ENCODE data around the gene PRKCE.
"Not testable (repeated sequence)": the region's sequence is repeated elsewhere in the genome, so short reads cannot be mapped to it uniquely, and the experiment has no call there.

PRKCE gene

GRCh38 chr2:45690231-45690630 is 38.8 kb downstream of the PRKCE start:
- no peaks in the 10 kb centered on the region for H3K27me3 ChIP-seq (ENCODE audit: insufficient read depth, insufficient read length)
- no peaks in the 10 kb centered on the region for H3K4me1 ChIP-seq (ENCODE audit: insufficient read depth, insufficient read length)
- no peaks in the 10 kb centered on the region for H3K36me3 ChIP-seq (ENCODE audit: insufficient read depth, insufficient read length, low read length)
- no peak overlapping the region for H3K9ac ChIP-seq (ENCODE audit: insufficient read length, low read depth)
- H3K9me3 ChIP-seq (ENCODE audit: insufficient read depth, low read length) = no peaks in the 10 kb centered on the region
- TF ChIP-seq ZNF274 (IDR thresholded peaks at IDR 0.05; ENCODE audit: low read depth, low read length) (no peak), YY1 (IDR thresholded peaks at IDR 0.05; ENCODE audit: insufficient read depth, insufficient read length) (no peak), SUZ12 (IDR thresholded peaks at IDR 0.05; ENCODE audit: extremely low read depth, insufficient read depth, insufficient read length) (no peak)
- H3K4me3 ChIP-seq (ENCODE audit: insufficient read length, low read depth) = no peak overlapping the region
- no peak for DNase-seq (ENCODE audit: low read depth, low spot score)

DNA sequence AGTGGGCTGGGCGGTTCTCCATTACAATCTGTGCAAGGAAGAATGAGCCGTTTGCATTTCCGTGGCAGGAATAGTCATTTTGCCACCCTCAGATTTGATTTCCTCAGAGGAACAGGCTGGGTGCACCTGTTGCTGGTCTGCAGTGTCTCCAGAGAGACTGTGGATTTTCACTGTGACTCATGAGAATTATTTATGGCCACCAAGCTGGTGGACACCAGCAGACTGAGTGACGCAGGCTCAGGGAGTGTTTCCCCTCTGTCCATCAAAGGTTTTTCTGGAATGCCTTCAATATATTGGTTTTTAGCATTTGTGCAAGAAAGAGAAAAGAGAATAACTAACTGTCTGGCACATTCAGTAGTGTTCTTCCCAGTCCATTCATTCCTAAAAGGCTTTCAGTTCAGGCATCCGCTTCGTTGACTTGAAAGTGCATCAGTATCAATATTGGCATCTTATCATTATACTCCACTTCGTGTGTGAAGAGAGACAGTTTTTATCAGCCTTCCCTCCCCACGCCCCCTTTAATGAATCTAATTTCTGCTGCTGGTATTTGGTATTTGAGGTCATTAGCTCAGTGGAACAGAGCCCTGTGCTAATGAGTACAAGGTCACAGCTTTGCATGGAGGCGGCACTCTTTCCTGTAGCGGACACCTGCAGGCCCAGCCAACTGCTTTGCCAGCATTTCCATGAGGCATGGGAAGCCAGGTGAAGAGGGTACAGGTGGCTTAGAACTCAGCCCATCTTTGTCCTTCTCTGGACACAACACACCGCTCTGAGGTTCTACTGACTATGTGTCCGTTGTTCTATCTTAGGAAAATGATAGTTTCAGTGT is 39.9 kb downstream of the PRKCE start:
- no peaks in the 10 kb centered on the region for H3K9me3 ChIP-seq (ENCODE audit: insufficient read depth, low read length)
- H3K27me3 ChIP-seq (ENCODE audit: insufficient read depth, insufficient read length) = no peaks in the 10 kb centered on the region
- no peak for TF ChIP-seq ZNF274 (IDR thresholded peaks at IDR 0.05; ENCODE audit: low read depth, low read length)
- no peak for DNase-seq (ENCODE audit: low read depth, low spot score)
- no peak overlapping the region for H3K4me3 ChIP-seq (ENCODE audit: insufficient read length, low read depth)
- no peaks in the 10 kb centered on the region for H3K4me1 ChIP-seq (ENCODE audit: insufficient read depth, insufficient read length)
- H3K9ac ChIP-seq (ENCODE audit: insufficient read length, low read depth) = no peak overlapping the region
- no peaks in the 10 kb centered on the region for H3K36me3 ChIP-seq (ENCODE audit: insufficient read depth, insufficient read length, low read length)

DNA sequence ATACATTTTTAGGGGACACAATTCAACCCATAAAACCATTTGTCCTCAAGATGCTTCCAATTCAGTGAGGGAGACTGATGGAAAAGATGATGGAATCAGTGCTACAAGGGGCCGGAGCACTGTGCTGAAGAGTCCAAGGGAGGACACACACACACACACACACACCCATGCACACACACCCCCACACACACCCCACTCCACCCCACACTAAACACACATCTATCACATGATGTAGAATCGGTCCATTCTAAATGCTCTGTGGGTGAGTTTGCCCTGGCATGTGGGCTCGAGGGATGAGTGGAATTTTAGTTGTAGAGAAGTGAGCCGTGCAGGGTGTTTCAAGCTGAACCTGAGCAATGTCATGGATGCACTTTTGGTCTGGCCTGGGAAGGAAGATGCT is 41.1 kb downstream of the PRKCE start:
- DNase-seq (ENCODE audit: low read depth, low spot score) = no peak
- no peak for TF ChIP-seq YY1 (IDR thresholded peaks at IDR 0.05; ENCODE audit: insufficient read depth, insufficient read length)
- no peak for TF ChIP-seq SUZ12 (IDR thresholded peaks at IDR 0.05; ENCODE audit: extremely low read depth, insufficient read depth, insufficient read length)
- no peak for TF ChIP-seq ZNF274 (IDR thresholded peaks at IDR 0.05; ENCODE audit: low read depth, low read length)
- Histone ChIP-seq H3K9me3 (ENCODE audit: insufficient read depth, low read length) (no peaks in the 10 kb centered on the region), H3K9ac (ENCODE audit: insufficient read length, low read depth) (no peak overlapping the region), H3K4me1 (ENCODE audit: insufficient read depth, insufficient read length) (no peaks in the 10 kb centered on the region), H3K27me3 (ENCODE audit: insufficient read depth, insufficient read length) (no peaks in the 10 kb centered on the region), H3K4me3 (ENCODE audit: insufficient read length, low read depth) (no peak overlapping the region), H3K36me3 (ENCODE audit: insufficient read depth, insufficient read length, low read length) (no peaks in the 10 kb centered on the region)

- not testable (repeated sequence) for H3K9me3 ChIP-seq (ENCODE audit: insufficient read depth, low read length); DNase-seq (ENCODE audit: low read depth, low spot score); H3K4me3 ChIP-seq (ENCODE audit: insufficient read length, low read depth); H3K4me1 ChIP-seq (ENCODE audit: insufficient read depth, insufficient read length); H3K36me3 ChIP-seq (ENCODE audit: insufficient read depth, insufficient read length, low read length); H3K9ac ChIP-seq (ENCODE audit: insufficient read length, low read depth); H3K27me3 ChIP-seq (ENCODE audit: insufficient read depth, insufficient read length)
These were observed 44.1 kb downstream of the PRKCE start for GRCh38 chr2:45695480-45696007.

DNA sequence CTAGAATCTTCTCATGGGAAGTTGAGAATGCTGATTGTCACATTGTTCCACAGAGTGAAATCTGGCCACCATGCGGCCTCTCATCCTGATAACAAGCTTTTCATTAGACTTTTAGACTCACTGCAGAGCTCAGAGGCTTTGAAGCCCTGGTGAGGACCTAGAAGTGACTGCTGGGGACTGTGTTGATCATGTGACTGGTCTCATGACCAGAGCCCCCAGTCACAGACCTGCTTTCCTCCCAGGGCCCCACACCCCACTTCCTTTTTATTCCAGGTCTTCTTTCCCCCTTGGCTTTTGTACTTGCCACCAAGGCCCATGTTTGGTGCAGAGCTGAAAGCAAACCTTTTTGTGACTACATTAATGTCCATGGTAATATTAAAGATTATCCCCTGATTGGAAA is 45.2 kb downstream of the PRKCE start:
- Histone ChIP-seq H3K27me3 (ENCODE audit: insufficient read depth, insufficient read length) (no peaks in the 10 kb centered on the region), H3K36me3 (ENCODE audit: insufficient read depth, insufficient read length, low read length) (no peaks in the 10 kb centered on the region)
- DNase-seq (ENCODE audit: low read depth, low spot score) = no peak

DNA sequence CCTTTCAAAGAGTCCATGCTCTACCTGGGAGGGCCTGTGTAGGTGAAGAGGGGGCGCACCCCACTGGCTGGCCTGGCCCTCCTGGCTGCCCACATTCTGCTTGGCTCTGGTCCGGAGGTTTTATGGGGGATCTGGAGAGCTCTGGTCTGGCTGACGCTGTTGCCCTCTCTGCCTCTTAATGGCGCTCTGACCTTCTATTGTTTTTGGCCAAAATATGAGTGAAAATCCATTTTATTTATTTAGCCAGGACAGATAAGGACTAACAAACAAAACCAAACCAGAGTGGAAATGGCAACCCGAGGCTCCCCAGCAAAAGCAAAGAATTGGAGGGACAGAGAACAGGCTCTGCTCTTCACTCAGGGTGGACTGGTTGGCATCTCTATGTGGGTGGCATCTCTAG is 45.7 kb downstream of the PRKCE start:
- no peak for DNase-seq (ENCODE audit: low read depth, low spot score)
- TF ChIP-seq YY1 (IDR thresholded peaks at IDR 0.05; ENCODE audit: insufficient read depth, insufficient read length) (no peak), ZNF274 (IDR thresholded peaks at IDR 0.05; ENCODE audit: low read depth, low read length) (no peak), SUZ12 (IDR thresholded peaks at IDR 0.05; ENCODE audit: extremely low read depth, insufficient read depth, insufficient read length) (no peak)
- H3K9ac ChIP-seq (ENCODE audit: insufficient read length, low read depth) = no peak overlapping the region
- H3K4me3 ChIP-seq (ENCODE audit: insufficient read length, low read depth) = no peak overlapping the region
- H3K36me3 ChIP-seq (ENCODE audit: insufficient read depth, insufficient read length, low read length) = no peaks in the 10 kb centered on the region
- no peaks in the 10 kb centered on the region for H3K9me3 ChIP-seq (ENCODE audit: insufficient read depth, low read length)
- H3K27me3 ChIP-seq (ENCODE audit: insufficient read depth, insufficient read length) = no peaks in the 10 kb centered on the region
- H3K4me1 ChIP-seq (ENCODE audit: insufficient read depth, insufficient read length) = peaks cover 2% of the 10 kb centered on the region

More for the DNA sequence above, 45.2 kb downstream of the PRKCE start:
- Histone ChIP-seq H3K9me3 (ENCODE audit: insufficient read depth, low read length) (no peaks in the 10 kb centered on the region), H3K4me3 (ENCODE audit: insufficient read length, low read depth) (no peak overlapping the region), H3K4me1 (ENCODE audit: insufficient read depth, insufficient read length) (peaks cover 2% of the 10 kb centered on the region), H3K9ac (ENCODE audit: insufficient read length, low read depth) (no peak overlapping the region)
- TF ChIP-seq SUZ12 (IDR thresholded peaks at IDR 0.05; ENCODE audit: extremely low read depth, insufficient read depth, insufficient read length) (no peak), ZNF274 (IDR thresholded peaks at IDR 0.05; ENCODE audit: low read depth, low read length) (no peak), YY1 (IDR thresholded peaks at IDR 0.05; ENCODE audit: insufficient read depth, insufficient read length) (no peak)

- Histone ChIP-seq H3K9me3 (ENCODE audit: insufficient read depth, low read length) (no peaks in the 10 kb centered on the region), H3K4me1 (ENCODE audit: insufficient read depth, insufficient read length) (peaks cover 2% of the 10 kb centered on the region), H3K27me3 (ENCODE audit: insufficient read depth, insufficient read length) (no peaks in the 10 kb centered on the region), H3K36me3 (ENCODE audit: insufficient read depth, insufficient read length, low read length) (no peaks in the 10 kb centered on the region), H3K9ac (ENCODE audit: insufficient read length, low read depth) (no peak overlapping the region), H3K4me3 (ENCODE audit: insufficient read length, low read depth) (no peak overlapping the region)
- TF ChIP-seq ZNF274 (IDR thresholded peaks at IDR 0.05; ENCODE audit: low read depth, low read length) = no peak
- no peak for TF ChIP-seq YY1 (IDR thresholded peaks at IDR 0.05; ENCODE audit: insufficient read depth, insufficient read length)
- no peak for TF ChIP-seq SUZ12 (IDR thresholded peaks at IDR 0.05; ENCODE audit: extremely low read depth, insufficient read depth, insufficient read length)
- no peak for DNase-seq (ENCODE audit: low read depth, low spot score)
These were observed 47.1 kb downstream of the PRKCE start for GRCh38 chr2:45698554-45698953.

Measured in NT2/D1 (cell line).